GM18520 (cell line): ENCODE data around the gene CBX3.
"Not testable (repeated sequence)": the region's sequence is repeated elsewhere in the genome, so short reads cannot be mapped to it uniquely, and the experiment has no call there.

Experiments used
- ATAC-seq: cut with Tn5 transposase; IDR thresholded peaks from one replicate; pipeline ENCODE4 v1.9.1; 2021; ENCODE audit not compliant: unreplicated experiment

Gene CBX3

GRCh38 chr7:26169271-26169670 lies 32.3 kb upstream of the CBX3 start:
- no peak for ATAC-seq

GRCh38 chr7:26170663-26171062 lies 30.9 kb upstream of the CBX3 start:
- no peak for ATAC-seq

- ATAC-seq: no peak
Observed at GRCh38 chr7:26171601-26172000, 29.9 kb upstream of the CBX3 start.

- no peak for ATAC-seq
Observed at GRCh38 chr7:26172048-26172447, 29.5 kb upstream of the CBX3 start.

- ATAC-seq: not testable (repeated sequence)
Observed at GRCh38 chr7:26175903-26176302, 25.6 kb upstream of the CBX3 start.

- not testable (repeated sequence) for ATAC-seq
Observed at GRCh38 chr7:26176696-26177095, 24.8 kb upstream of the CBX3 start.

GRCh38 chr7:26177269-26177668 lies 24.3 kb upstream of the CBX3 start:
- ATAC-seq: not testable (repeated sequence)

- ATAC-seq: no peak
Observed at GRCh38 chr7:26178272-26178960, 23.1 kb upstream of the CBX3 start.

- ATAC-seq: no peak
Observed at GRCh38 chr7:26179422-26179821, 22.1 kb upstream of the CBX3 start.

- no peak for ATAC-seq
Observed at GRCh38 chr7:26179826-26180497, 21.6 kb upstream of the CBX3 start.

- ATAC-seq: no peak
Observed at GRCh38 chr7:26180792-26181198, 20.8 kb upstream of the CBX3 start.

- ATAC-seq: no peak
Observed at GRCh38 chr7:26181474-26182227, 19.9 kb upstream of the CBX3 start.

GRCh38 chr7:26182283-26182682 lies 19.3 kb upstream of the CBX3 start:
- no peak for ATAC-seq

- ATAC-seq: no peak
Observed at GRCh38 chr7:26182706-26183105, 18.8 kb upstream of the CBX3 start.

- ATAC-seq: no peak
Observed at GRCh38 chr7:26183545-26184280, 17.8 kb upstream of the CBX3 start.

GRCh38 chr7:26184281-26185101 lies 17.1 kb upstream of the CBX3 start:
- ATAC-seq: not testable (repeated sequence)

- no peak for ATAC-seq
Observed at GRCh38 chr7:26185131-26185843, 16.3 kb upstream of the CBX3 start.

- ATAC-seq: no peak
Observed at GRCh38 chr7:26185844-26186180, 15.7 kb upstream of the CBX3 start.

GRCh38 chr7:26186364-26187311 lies 14.9 kb upstream of the CBX3 start:
- ATAC-seq: no peak
